A549 treated with GW870086 at 1 μM for 4 hours (cell line): Measurements from ENCODE around the gene NUP153. TPM values are rescaled to one million over a fixed set of nuclear protein-coding genes. Genes with fewer than 3 reads are reported as not detected.

Source experiments
- total RNA-seq: library from RNA; stranded (reverse); fragments of 200-300 nt; extraction: Qiagen RNA extraction; gene quantifications from 5 replicates; pipeline ENCODE4 v1.2.3, GENCODE V29; 2022; ENCODE audit warnings: low read depth

The NUP153 gene
- 24.7 to 32.4 TPM (median 29.5 TPM) in 5 replicates for total RNA-seq

GRCh38 chr6:17706580-17707370 is at the start of gene NUP153:
Gene NUP153 (minus strand): TSS chr6:17706925. CDS start chr6:17706387, 538 bp downstream.

DNA sequence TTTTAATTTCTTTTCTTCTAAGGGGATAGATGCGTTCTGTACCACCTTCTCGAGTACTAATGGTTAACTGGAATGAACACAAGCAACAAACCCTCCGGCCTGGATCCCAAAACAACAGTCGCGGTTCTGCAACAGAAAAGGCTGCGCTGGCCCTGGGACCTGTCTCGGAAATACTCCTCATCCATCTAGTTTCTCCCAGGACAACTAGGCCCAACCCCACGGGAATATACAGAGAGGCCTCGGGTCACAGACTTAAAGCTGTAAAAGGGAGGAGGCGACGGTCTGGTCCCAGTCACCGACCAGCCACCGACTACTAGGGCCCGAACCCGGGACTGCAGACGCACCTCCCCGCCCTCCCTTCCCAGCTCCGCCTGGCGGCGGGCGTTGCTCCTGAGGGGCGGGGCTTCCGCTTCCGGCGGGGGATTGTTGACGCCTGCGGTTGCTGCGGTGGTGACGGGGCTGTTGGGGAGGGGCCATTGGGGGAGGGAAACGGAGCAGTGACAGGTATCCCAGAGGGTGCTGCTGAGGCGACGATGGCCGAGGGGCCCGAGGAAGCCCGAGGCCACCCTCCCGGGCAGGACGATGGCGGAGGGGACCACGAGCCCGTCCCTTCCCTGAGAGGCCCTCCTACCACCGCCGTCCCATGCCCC is 106.7 kb downstream of the NUP153 start, which contains the start of gene FAM8A1:
Gene FAM8A1 (plus strand): TSS at position 426 of the 650 bp plus-strand sequence. CDS start 108 bp downstream, at position 534.

Other genes with a start within 250 kb of the NUP153 start
- 3.2 to 5.1 TPM (median 5.0 TPM) in 5 replicates for gene FAM8A1, start 106.6 kb downstream of the NUP153 start, total RNA-seq